Endothelial cell of umbilical vein (primary cell): ENCODE measurements around the gene POLR2E.

ENCODE experiments used
- CTCF ChIP-seq, 2 donors: IDR thresholded peaks; 1 replicate in 1 of 2; 2 replicates in 1 of 2; pipeline ENCODE4 v1.5.1; 2011; ENCODE audit warnings: low read length in 2 of 2, mild to moderate bottlenecking in 2 of 2, moderate library complexity in 2 of 2, control low read depth in 1 of 2, inconsistent platforms in 1 of 2, low read depth in 1 of 2; ENCODE audit not compliant: insufficient read depth in 1 of 2; ENCODE audit errors: extremely low read depth in 1 of 2
- EZH2 ChIP-seq: IDR thresholded peaks from 2 replicates; pipeline ENCODE4 v1.6.1; 2012; ENCODE audit warnings: borderline replicate concordance, low read depth, mild to moderate bottlenecking, moderate library complexity, low read length, inconsistent platforms; ENCODE audit not compliant: severe bottlenecking
- MAX ChIP-seq: IDR thresholded peaks from 2 replicates; pipeline ENCODE4 v1.6.1; 2011; ENCODE audit not compliant: insufficient read depth, insufficient read length
- POLR2A ChIP-seq: IDR thresholded peaks from 2 replicates; pipeline ENCODE4 v1.6.1; 2012; ENCODE audit warnings: low read depth, mild to moderate bottlenecking, control low read depth, low read length
- POLR2AphosphoS5 ChIP-seq: IDR thresholded peaks from 2 replicates; pipeline ENCODE4 v1.6.1; 2012; ENCODE audit warnings: low read depth, mild to moderate bottlenecking, control low read depth, low read length, moderate library complexity; ENCODE audit not compliant: insufficient read depth

GRCh38 chr19:1087813-1088415, 7.3 kb downstream of the POLR2E start:
- TF ChIP-seq EZH2 (no peak), CTCF (IDR thresholded peaks at IDR 0.05; ENCODE audit: extremely low read depth in 1 of 2, insufficient read depth in 1 of 2, low read depth in 1 of 2, low read length in 2 of 2) (no peak), POLR2A (no peak), POLR2AphosphoS5 (no peak), MAX (no peak)
